ENCODE measurements around the gene SH2D7.

GRCh38 chr15:78104119-78104479 lies 11.7 kb downstream of the SH2D7 start:
- TF ChIP-seq CTCF (IDR thresholded peaks at IDR 0.05; ENCODE audit: insufficient read depth, low read length) (no peak), POLR2AphosphoS5 (IDR thresholded peaks at IDR 0.05; ENCODE audit: low read depth) (no peak), REST (IDR thresholded peaks at IDR 0.05; ENCODE audit: insufficient replicate concordance, low read depth) (no peak), GABPA (IDR thresholded peaks at IDR 0.05; ENCODE audit: low read depth) (no peak), SPI1 (IDR thresholded peaks at IDR 0.05; ENCODE audit: borderline replicate concordance, low read depth) (no peak)

Measured in HL-60 (cell line).